Neural cell (in vitro differentiated cells): ENCODE results near the gene FBLN5. TPM values are rescaled to one million over a fixed set of nuclear protein-coding genes. Genes with fewer than 3 reads are reported as not detected.

ENCODE experiments used
- H2AFZ ChIP-seq: fragments of 200-600, 300-800 bp; sonication (generic), shearing (Covaris generic); 2 replicates; pipeline ENCODE4 v1.6.0; 2014; ENCODE audit warnings: low read depth, mild to moderate bottlenecking, antibody characterized with exemption, low read length, moderate library complexity
- H3F3A ChIP-seq: fragments of 200-600 bp; shearing (Covaris generic); 2 replicates; pipeline ENCODE4 v1.6.1; 2016; ENCODE audit warnings: mild to moderate bottlenecking, moderate library complexity, mixed read lengths, antibody characterized with exemption, low read length; ENCODE audit not compliant: insufficient read depth, poor library complexity, severe bottlenecking
- H3K27ac ChIP-seq: fragments of 200-600, 300-800 bp; sonication (generic), shearing (Covaris generic); 2 replicates; pipeline ENCODE4 v1.5.1; 2014; ENCODE audit warnings: mild to moderate bottlenecking, low read length, moderate library complexity
- H3K27me3 ChIP-seq: fragments of 300-800, 200-600 bp; sonication (generic), shearing (Covaris generic); 2 replicates; pipeline ENCODE4 v1.6.0; 2014; ENCODE audit warnings: mild to moderate bottlenecking, low read depth, low read length, moderate library complexity; ENCODE audit not compliant: insufficient read depth
- H3K36me3 ChIP-seq: fragments of 300-800, 200-600 bp; sonication (generic), shearing (Covaris generic); 2 replicates; pipeline ENCODE4 v1.5.1; 2014; ENCODE audit warnings: mild to moderate bottlenecking, antibody characterized with exemption, low read length, moderate library complexity; ENCODE audit not compliant: insufficient read depth
- H3K4me2 ChIP-seq: fragments of 300-800, 200-600 bp; sonication (generic), shearing (Covaris generic); 2 replicates; pipeline ENCODE4 v1.6.0; 2014; ENCODE audit warnings: mild to moderate bottlenecking, low read length
- H3K4me3 ChIP-seq: fragments of 300-800, 200-600 bp; sonication (generic), shearing (Covaris generic); 2 replicates; pipeline ENCODE4 v1.5.1; 2014; ENCODE audit warnings: mild to moderate bottlenecking, low read length, moderate library complexity
- H3K79me2 ChIP-seq: fragments of 200-600 bp; shearing (Covaris generic); replicated peaks from 2 replicates; pipeline ENCODE4 v1.6.0; 2014; ENCODE audit warnings: mild to moderate bottlenecking, low read length, moderate library complexity; ENCODE audit not compliant: insufficient read depth
- H3K9ac ChIP-seq: fragments of 300-800, 200-600 bp; sonication (generic), shearing (Covaris generic); 2 replicates; pipeline ENCODE4 v1.6.1; 2016; ENCODE audit warnings: mild to moderate bottlenecking, low read length, mixed read lengths
- H3K9me2 ChIP-seq: fragments of 200-600 bp; shearing (Covaris generic); 2 replicates; pipeline ENCODE4 v1.6.1; 2016; ENCODE audit warnings: mild to moderate bottlenecking, low read length, mixed read lengths; ENCODE audit not compliant: insufficient read depth
- H3K9me3 ChIP-seq: fragments of 200-600, 300-800 bp; sonication (generic), shearing (Covaris generic); 2 replicates; pipeline ENCODE4 v1.6.1; 2016; ENCODE audit warnings: mild to moderate bottlenecking, mixed run types, low read length, moderate library complexity, mixed read lengths
- H4K20me1 ChIP-seq: fragments of 200-600 bp; shearing (Covaris generic); 2 replicates; pipeline ENCODE4 v1.6.1; 2016; ENCODE audit warnings: mild to moderate bottlenecking, mixed run types; ENCODE audit not compliant: insufficient read depth
- EP300 ChIP-seq: fragments of 450-650 bp; conservative IDR thresholded peaks from 2 replicates; pipeline ENCODE4 v1.6.1; 2014; ENCODE audit warnings: antibody characterized with exemption, mild to moderate bottlenecking, moderate library complexity; ENCODE audit not compliant: poor library complexity, severe bottlenecking
- EZH2 ChIP-seq: fragments of 200-600, 300-800 bp; shearing (Covaris generic), sonication (generic); IDR thresholded peaks from 2 replicates; pipeline ENCODE4 v1.6.1; 2014; ENCODE audit warnings: antibody characterized with exemption, low read length, borderline replicate concordance, mild to moderate bottlenecking; ENCODE audit not compliant: insufficient read depth, poor library complexity, severe bottlenecking
- MXI1 ChIP-seq: fragments of 450-650 bp; conservative IDR thresholded peaks from 2 replicates; pipeline ENCODE4 v1.6.1; 2014; ENCODE audit warnings: antibody characterized with exemption, mild to moderate bottlenecking; ENCODE audit not compliant: poor library complexity, severe bottlenecking
- POLR2AphosphoS5 ChIP-seq: IDR thresholded peaks from 2 replicates; pipeline ENCODE4 v1.6.1; 2012
- RAD21 ChIP-seq: fragments of 450-650 bp; conservative IDR thresholded peaks from 2 replicates; pipeline ENCODE4 v1.6.1; 2014; ENCODE audit warnings: antibody characterized with exemption, mild to moderate bottlenecking, moderate library complexity
- SMC3 ChIP-seq: fragments of 450-650 bp; conservative IDR thresholded peaks from 2 replicates; pipeline ENCODE4 v1.6.1; 2014; ENCODE audit warnings: antibody characterized with exemption, mild to moderate bottlenecking, moderate library complexity; ENCODE audit not compliant: poor library complexity
- TAF1 ChIP-seq: IDR thresholded peaks from 2 replicates; pipeline ENCODE4 v1.6.1; 2012; ENCODE audit warnings: low read depth
- polyA plus RNA-seq: library from polyadenylated mRNA; depleted of rRNA; stranded (reverse); fragments of >200 nt; gene quantifications from 2 replicates; pipeline ENCODE4 v1.2.3, GENCODE V29; 2014
- TF ChIP-seq, protein P1 (sequence below): IDR thresholded peaks from 2 replicates; pipeline ENCODE4 v1.6.1; 2012; ENCODE audit warnings: borderline replicate concordance
- TF ChIP-seq, protein P2 (sequence below): fragments of 450-650 bp; IDR thresholded peaks from 2 replicates; pipeline ENCODE4 v1.5.1; 2014; ENCODE audit warnings: antibody characterized with exemption, mild to moderate bottlenecking, moderate library complexity; ENCODE audit not compliant: poor library complexity, severe bottlenecking

Gene FBLN5
- polyA plus RNA-seq, 1 donor from 2014 or later, result 1.5 TPM

DNA sequence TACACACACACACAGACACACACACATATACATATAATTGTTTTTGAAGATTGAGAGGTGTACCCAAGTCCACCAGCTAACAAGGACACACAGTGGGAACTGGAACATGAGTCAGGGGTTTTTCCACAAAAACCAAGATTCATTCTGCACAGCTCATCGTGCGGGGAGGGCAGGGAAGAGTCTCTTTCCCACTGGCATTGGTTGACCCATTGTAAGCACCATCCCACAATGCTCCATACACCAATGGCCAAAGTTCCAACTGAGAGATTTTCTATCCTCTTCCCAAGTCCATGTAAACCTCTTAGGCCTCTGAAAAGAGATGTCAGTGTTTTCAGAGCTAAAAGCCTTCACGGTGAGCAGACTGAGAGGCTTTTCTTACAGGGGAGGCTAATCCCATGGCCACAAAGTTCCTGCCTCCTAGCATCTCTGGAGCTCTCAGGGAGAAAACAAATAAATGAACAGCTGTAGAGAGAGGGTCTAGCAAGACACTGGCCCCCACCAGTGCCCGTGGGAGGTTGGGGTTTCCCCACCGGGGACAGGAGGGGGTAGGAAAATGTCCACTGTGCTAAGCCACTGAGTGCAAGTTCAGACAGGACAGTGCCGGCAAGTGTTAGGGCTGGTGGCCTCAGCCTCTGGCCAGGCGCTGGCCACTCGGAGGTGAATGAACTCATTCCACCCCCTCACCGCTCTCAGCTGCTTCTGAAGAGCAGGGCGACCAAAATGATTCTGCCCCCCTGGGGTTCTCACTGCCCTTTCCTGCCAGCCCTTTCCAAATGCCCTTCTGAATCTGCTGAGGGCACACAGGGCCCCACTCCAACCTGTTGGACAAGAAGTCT lies 58.6 kb downstream of the FBLN5 start:
- no peak overlapping the region for H3K27ac ChIP-seq
- no peaks in the 10 kb centered on the region for H3K9me3 ChIP-seq
- no peaks in the 10 kb centered on the region for H3K27me3 ChIP-seq
- TF ChIP-seq TAF1, result no peak
- TF ChIP-seq MXI1, result no peak
- no peak for TF ChIP-seq EZH2
- TF ChIP-seq, protein P1, sequence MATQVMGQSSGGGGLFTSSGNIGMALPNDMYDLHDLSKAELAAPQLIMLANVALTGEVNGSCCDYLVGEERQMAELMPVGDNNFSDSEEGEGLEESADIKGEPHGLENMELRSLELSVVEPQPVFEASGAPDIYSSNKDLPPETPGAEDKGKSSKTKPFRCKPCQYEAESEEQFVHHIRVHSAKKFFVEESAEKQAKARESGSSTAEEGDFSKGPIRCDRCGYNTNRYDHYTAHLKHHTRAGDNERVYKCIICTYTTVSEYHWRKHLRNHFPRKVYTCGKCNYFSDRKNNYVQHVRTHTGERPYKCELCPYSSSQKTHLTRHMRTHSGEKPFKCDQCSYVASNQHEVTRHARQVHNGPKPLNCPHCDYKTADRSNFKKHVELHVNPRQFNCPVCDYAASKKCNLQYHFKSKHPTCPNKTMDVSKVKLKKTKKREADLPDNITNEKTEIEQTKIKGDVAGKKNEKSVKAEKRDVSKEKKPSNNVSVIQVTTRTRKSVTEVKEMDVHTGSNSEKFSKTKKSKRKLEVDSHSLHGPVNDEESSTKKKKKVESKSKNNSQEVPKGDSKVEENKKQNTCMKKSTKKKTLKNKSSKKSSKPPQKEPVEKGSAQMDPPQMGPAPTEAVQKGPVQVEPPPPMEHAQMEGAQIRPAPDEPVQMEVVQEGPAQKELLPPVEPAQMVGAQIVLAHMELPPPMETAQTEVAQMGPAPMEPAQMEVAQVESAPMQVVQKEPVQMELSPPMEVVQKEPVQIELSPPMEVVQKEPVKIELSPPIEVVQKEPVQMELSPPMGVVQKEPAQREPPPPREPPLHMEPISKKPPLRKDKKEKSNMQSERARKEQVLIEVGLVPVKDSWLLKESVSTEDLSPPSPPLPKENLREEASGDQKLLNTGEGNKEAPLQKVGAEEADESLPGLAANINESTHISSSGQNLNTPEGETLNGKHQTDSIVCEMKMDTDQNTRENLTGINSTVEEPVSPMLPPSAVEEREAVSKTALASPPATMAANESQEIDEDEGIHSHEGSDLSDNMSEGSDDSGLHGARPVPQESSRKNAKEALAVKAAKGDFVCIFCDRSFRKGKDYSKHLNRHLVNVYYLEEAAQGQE, result no peak
- no peak for TF ChIP-seq EP300
- no peak for TF ChIP-seq POLR2AphosphoS5
- TF ChIP-seq, protein P2, sequence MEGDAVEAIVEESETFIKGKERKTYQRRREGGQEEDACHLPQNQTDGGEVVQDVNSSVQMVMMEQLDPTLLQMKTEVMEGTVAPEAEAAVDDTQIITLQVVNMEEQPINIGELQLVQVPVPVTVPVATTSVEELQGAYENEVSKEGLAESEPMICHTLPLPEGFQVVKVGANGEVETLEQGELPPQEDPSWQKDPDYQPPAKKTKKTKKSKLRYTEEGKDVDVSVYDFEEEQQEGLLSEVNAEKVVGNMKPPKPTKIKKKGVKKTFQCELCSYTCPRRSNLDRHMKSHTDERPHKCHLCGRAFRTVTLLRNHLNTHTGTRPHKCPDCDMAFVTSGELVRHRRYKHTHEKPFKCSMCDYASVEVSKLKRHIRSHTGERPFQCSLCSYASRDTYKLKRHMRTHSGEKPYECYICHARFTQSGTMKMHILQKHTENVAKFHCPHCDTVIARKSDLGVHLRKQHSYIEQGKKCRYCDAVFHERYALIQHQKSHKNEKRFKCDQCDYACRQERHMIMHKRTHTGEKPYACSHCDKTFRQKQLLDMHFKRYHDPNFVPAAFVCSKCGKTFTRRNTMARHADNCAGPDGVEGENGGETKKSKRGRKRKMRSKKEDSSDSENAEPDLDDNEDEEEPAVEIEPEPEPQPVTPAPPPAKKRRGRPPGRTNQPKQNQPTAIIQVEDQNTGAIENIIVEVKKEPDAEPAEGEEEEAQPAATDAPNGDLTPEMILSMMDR, result no peak
- no peak for TF ChIP-seq RAD21
- TF ChIP-seq SMC3, result no peak
- no peaks in the 10 kb centered on the region for H3K9me2 ChIP-seq
- no peaks in the 10 kb centered on the region for H3K79me2 ChIP-seq
- H3K9ac ChIP-seq, result no peak overlapping the region
- H4K20me1 ChIP-seq, result no peaks in the 10 kb centered on the region
- no peaks in the 10 kb centered on the region for H3F3A ChIP-seq
- no peak overlapping the region for H3K4me2 ChIP-seq
- H2AFZ ChIP-seq, result no peak overlapping the region
- H3K4me3 ChIP-seq, result no peak overlapping the region
- H3K36me3 ChIP-seq, result no peaks in the 10 kb centered on the region

DNA sequence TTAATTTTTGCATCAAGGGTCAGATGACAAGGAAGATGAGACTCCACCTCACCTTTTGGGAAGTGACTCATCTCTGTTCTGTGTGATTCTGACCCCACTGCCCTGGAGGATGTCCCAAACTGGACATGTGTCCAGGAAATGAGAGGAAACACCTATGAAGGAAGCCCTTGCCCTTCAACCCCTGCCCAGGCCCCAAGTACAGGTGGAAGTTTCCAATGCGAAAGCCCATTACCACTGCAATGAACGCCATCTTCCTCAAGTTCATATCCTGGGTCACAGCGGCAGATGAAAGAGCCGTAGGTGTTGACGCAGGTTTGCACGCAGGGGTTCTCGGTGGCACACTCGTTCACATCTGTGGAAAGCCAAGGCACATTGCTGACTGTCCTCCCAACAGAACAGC lies 60.5 kb downstream of the FBLN5 start:
- Histone ChIP-seq H3K27me3 (no peaks in the 10 kb centered on the region), H3K9ac (no peak overlapping the region), H3K9me2 (no peaks in the 10 kb centered on the region), H4K20me1 (no peaks in the 10 kb centered on the region), H3F3A (no peaks in the 10 kb centered on the region), H3K4me3 (no peak overlapping the region), H3K4me2 (no peak overlapping the region), H3K79me2 (no peaks in the 10 kb centered on the region), H3K36me3 (no peaks in the 10 kb centered on the region), H3K9me3 (no peaks in the 10 kb centered on the region), H3K27ac (no peak overlapping the region), H2AFZ (no peak overlapping the region)
- TF ChIP-seq, protein P1, result no peak
- no peak for TF ChIP-seq SMC3
- TF ChIP-seq, protein P2, result no peak
- TF ChIP-seq MXI1, result no peak
- no peak for TF ChIP-seq POLR2AphosphoS5
- TF ChIP-seq EP300, result no peak
- TF ChIP-seq RAD21, result no peak
- no peak for TF ChIP-seq TAF1
- no peak for TF ChIP-seq EZH2
